GM18873 (cell line): ENCODE measurements around the gene C9orf72.
"Not testable (repeated sequence)": the region's sequence is repeated elsewhere in the genome, so short reads cannot be mapped to it uniquely, and the experiment has no call there.

Experiments used
- ATAC-seq: cut with Tn5 transposase; IDR thresholded peaks from one replicate; pipeline ENCODE4 v1.9.1; 2021; ENCODE audit warnings: mild to moderate bottlenecking, moderate library complexity, moderate number of reproducible peaks; ENCODE audit not compliant: unreplicated experiment, low FRiP score

The C9orf72 gene

DNA sequence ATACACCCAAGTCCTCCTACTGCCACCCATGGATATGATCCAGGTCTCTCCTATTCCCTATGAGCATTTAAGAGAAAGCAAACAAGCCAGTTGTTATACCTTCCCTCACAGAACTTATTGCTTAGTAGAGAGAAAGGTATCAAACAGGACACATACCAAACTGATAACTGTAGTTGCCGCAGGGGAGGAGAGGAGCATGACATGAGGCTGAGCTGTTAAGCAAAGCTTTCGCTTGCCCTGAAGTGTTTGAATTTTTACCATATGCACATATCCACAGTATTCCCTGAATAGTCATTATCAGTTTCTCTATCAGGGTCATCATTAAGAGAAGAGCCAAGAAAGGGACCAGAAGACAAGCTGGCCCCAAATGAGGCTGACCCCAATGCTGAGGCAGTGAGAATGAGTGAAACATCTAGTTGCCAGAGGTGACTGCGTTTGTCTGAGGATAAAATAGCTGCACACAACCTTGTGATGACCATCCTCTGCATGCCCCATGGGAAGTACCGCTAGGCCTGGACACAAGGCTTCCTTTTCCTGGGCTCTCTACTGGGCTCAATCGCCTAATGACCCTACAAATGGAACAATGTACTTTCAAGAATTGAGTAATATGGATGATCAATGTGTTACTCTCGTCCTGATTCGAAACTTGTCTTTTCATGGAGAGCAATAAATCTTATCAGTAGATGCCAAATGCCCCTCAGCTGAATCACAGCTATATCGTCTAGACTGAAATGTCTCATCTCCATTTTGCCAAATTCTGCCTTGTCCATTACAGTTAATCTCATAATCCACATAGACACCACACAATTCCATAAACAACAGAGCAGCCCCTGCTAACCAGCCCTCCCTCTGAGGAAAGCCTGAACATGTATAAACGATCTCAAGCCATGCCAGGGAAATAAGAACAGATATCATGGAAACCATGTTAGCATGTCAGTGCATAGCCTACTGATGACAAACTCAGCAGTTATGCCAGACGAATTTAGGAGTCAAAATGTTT lies 53.5 kb downstream of the C9orf72 start:
- no peak for ATAC-seq

DNA sequence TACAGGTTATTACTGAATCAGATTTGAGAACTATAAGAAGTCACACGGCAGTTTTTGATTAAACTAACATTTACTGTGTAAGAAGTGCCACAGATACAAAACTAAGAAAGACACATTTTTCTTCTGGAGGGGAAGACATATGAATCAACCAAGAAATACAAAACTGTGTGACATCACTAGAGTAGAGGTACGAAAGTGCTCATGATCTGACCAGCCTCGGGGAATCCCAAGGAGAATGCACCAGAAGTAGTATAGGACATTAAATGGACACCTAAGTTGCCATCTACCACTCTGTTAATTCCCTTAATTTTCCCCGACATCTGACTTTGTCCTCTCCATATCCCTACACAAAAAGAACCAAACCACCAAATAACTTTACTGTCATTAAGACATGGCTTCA lies 54.5 kb downstream of the C9orf72 start:
- ATAC-seq: no peak

GRCh38 chr9:27518006-27518405 lies 55.3 kb downstream of the C9orf72 start:
- no peak for ATAC-seq

GRCh38 chr9:27514551-27514950 lies 58.7 kb downstream of the C9orf72 start:
- ATAC-seq: no peak

DNA sequence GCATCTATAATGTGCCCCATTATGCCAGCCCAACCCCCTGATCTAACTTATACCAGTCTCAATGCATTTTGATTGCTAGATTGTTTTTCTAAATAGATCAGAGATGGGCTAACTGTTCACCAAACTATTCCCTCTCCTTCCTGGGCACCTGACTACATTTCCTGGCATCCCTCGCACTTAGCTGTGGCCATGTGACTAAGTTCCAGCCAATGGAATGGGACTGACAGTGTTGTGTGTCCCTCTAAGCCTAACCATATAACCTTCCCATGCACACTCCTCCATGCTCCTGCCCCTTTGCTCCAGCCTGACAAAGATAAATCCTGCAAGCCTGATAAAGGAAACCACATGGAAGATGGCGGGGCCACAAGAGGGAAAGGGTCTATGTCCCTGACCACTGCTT lies 61.5 kb downstream of the C9orf72 start:
- ATAC-seq: no peak

DNA sequence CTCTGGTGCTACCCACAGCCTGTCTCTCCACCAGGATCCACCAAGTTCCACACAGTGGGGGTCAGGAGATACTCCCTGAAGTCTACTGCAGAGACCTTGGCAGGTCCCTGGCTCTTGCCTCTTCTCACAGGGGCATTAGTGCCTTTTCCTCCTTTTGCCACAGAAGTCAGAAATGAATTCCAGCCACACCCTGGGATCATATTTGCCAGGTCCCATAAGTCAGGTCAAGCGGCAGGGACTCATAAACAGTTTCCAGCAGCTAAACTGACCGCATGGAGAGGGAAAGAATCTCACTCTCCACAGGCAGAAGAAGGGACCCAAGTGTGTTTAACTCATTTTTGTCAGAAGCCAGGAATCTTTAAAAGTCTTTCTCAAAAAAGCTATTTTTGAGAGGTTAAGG lies 62.5 kb downstream of the C9orf72 start:
- ATAC-seq: no peak

GRCh38 chr9:27506981-27507380 lies 66.3 kb downstream of the C9orf72 start:
- no peak for ATAC-seq

DNA sequence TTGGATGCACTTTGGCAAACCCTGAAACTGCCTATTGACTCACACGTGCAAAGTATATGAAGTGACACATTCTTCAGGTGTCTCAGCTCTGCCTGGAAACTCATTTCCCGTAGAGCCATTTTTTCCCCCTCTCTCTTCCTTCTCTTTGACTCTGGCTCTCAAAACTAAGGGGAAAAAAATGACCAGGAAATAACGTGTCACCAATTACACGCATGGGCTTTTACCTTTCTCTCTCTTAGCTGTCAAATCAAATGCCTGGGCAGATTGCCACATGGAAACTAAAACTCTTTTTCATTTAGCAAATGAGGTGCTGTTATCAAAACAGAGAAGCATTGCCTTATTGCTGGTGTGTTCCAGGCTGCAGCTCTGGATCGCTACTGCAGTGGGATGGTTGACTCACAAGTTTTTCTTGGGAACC lies 67.5 kb downstream of the C9orf72 start:
- no peak for ATAC-seq

- no peak for ATAC-seq
Measured at GRCh38 chr9:27504259-27504658, 69.0 kb downstream of the C9orf72 start.

GRCh38 chr9:27503623-27504022 lies 69.7 kb downstream of the C9orf72 start:
- no peak for ATAC-seq

GRCh38 chr9:27500902-27501301 lies 72.4 kb downstream of the C9orf72 start:
- not testable (repeated sequence) for ATAC-seq

DNA sequence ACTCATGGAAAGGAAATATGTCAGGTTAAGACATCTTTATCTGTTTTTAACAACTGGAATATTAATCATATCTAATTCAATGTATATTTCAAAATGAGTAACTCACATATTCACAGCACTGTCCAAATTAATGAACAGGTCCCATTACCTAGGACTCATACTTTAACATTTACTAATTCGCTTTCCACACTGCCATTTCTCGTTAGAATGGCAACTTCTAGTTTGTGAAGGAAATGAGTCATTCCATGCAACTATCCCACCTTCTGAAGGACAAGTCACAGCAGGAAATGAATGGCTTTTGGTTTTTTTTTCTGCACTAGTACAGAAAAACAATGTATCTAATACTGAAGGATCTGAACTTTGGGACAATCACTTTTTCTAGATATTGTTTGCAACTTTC lies 73.8 kb downstream of the C9orf72 start:
- ATAC-seq: peak; percentile 56

GRCh38 chr9:27497883-27498417 lies 75.3 kb downstream of the C9orf72 start:
- ATAC-seq: no peak
